Body of pancreas (tissue), 4 donors: ENCODE results near the gene PCDHGA5.

Source experiments
- CTCF ChIP-seq, 7 experiments: fragments of 450-650 bp in 4 of 7; fragments of 200-600 bp in 3 of 7; sonication (generic) in 3 of 7; IDR thresholded peaks; one replicate each; pipeline ENCODE4 v1.5.1; 2016 to 2019; ENCODE audit warnings: antibody characterized with exemption in 7 of 7
- POLR2A ChIP-seq, 3 donors: fragments of 450-650 bp; IDR thresholded peaks; one replicate each; pipeline ENCODE4 v1.6.1; 2016; ENCODE audit warnings: antibody characterized with exemption in 3 of 3, mild to moderate bottlenecking in 2 of 3

GRCh38 chr5:141409598-141410306 lies 45.8 kb downstream of the PCDHGA5 start:
- TF ChIP-seq CTCF (IDR thresholded peaks at IDR 0.05): no peak
- TF ChIP-seq POLR2A (IDR thresholded peaks at IDR 0.05): no peak
